ENCODE measurements around the gene DNAH17. TPM values are rescaled to one million over a fixed set of nuclear protein-coding genes. Genes with fewer than 3 reads are reported as not detected.

DNAH17 gene
- total RNA-seq, 1 donor from 2014 or later = 2.0 TPM

GRCh38 chr17:78621720-78622490 lies 44.7 kb upstream of the DNAH17 start:
- intact Hi-C loops (cut with DNase I) = no loop called here
- H3K27ac ChIP-seq = no peak overlapping the region
- no peaks in the 10 kb centered on the region for H3K36me3 ChIP-seq
- DNase-seq (ENCODE audit: extremely low spot score in 2 of 2) = no peak
- no peaks in the 10 kb centered on the region for H3K4me1 ChIP-seq
- no peaks in the 10 kb centered on the region for H3K27me3 ChIP-seq
- no peak overlapping the region for H3K4me3 ChIP-seq
- TF ChIP-seq CTCF (IDR thresholded peaks at IDR 0.05) (no peak), POLR2A (IDR thresholded peaks at IDR 0.05) (no peak), POLR2AphosphoS5 (IDR thresholded peaks at IDR 0.05; ENCODE audit: insufficient read depth in 1 of 2, low read depth in 1 of 2) (no peak)
- no peaks in the 10 kb centered on the region for H3K9me3 ChIP-seq

GRCh38 chr17:78620099-78620498 lies 42.9 kb upstream of the DNAH17 start:
- Histone ChIP-seq H3K27me3 (no peaks in the 10 kb centered on the region), H3K4me1 (no peaks in the 10 kb centered on the region), H3K27ac (no peak overlapping the region), H3K4me3 (no peak overlapping the region), H3K36me3 (no peaks in the 10 kb centered on the region), H3K9me3 (no peaks in the 10 kb centered on the region)
- DNase-seq (ENCODE audit: extremely low spot score in 2 of 2) = no peak
- TF ChIP-seq CTCF (IDR thresholded peaks at IDR 0.05) (no peak), POLR2AphosphoS5 (IDR thresholded peaks at IDR 0.05; ENCODE audit: insufficient read depth in 1 of 2, low read depth in 1 of 2) (no peak), POLR2A (IDR thresholded peaks at IDR 0.05) (no peak)
- intact Hi-C loops (cut with DNase I) = no loop called here

- H3K27me3 ChIP-seq = no peaks in the 10 kb centered on the region
- H3K4me3 ChIP-seq = no peak overlapping the region
- TF ChIP-seq CTCF (IDR thresholded peaks at IDR 0.05) (no peak), POLR2AphosphoS5 (IDR thresholded peaks at IDR 0.05; ENCODE audit: insufficient read depth in 1 of 2, low read depth in 1 of 2) (no peak), POLR2A (IDR thresholded peaks at IDR 0.05) (no peak)
- intact Hi-C loops (cut with DNase I) = no loop called here
- no peaks in the 10 kb centered on the region for H3K4me1 ChIP-seq
- no peak for DNase-seq (ENCODE audit: extremely low spot score in 2 of 2)
- no peak overlapping the region for H3K27ac ChIP-seq
- H3K36me3 ChIP-seq = no peaks in the 10 kb centered on the region
- no peaks in the 10 kb centered on the region for H3K9me3 ChIP-seq
Measured at GRCh38 chr17:78619334-78619733, 42.1 kb upstream of the DNAH17 start.

- intact Hi-C loops (cut with DNase I) = no loop called here
- Histone ChIP-seq H3K4me1 (no peaks in the 10 kb centered on the region), H3K9me3 (no peaks in the 10 kb centered on the region), H3K4me3 (no peak overlapping the region), H3K27me3 (no peaks in the 10 kb centered on the region), H3K36me3 (no peaks in the 10 kb centered on the region), H3K27ac (no peak overlapping the region)
- DNase-seq (ENCODE audit: extremely low spot score in 2 of 2) = no peak
- no peak for TF ChIP-seq POLR2A (IDR thresholded peaks at IDR 0.05)
- TF ChIP-seq POLR2AphosphoS5 (IDR thresholded peaks at IDR 0.05; ENCODE audit: insufficient read depth in 1 of 2, low read depth in 1 of 2) = no peak
- no peak for TF ChIP-seq CTCF (IDR thresholded peaks at IDR 0.05)
Measured at GRCh38 chr17:78618264-78619066, 41.3 kb upstream of the DNAH17 start.

All from vagina (tissue), 2 donors.